Retinal pigment epithelial cell (primary cell): Measurements from ENCODE around the gene DSTYK.
"Not testable (repeated sequence)": the region's sequence is repeated elsewhere in the genome, so short reads cannot be mapped to it uniquely, and the experiment has no call there.

ENCODE experiments used
- DNase-seq: peaks from one replicate; pipeline ENCODE4 v3.0.0-alpha.2; 2010; ENCODE audit warnings: low read depth
- H3K4me3 ChIP-seq: 2 replicates; pipeline ENCODE4 v1.5.1; 2011; ENCODE audit warnings: mild to moderate bottlenecking, low read length, control low read depth, moderate library complexity
- TF ChIP-seq, protein P1 (sequence below): conservative IDR thresholded peaks from 2 replicates; pipeline ENCODE4 v1.5.1; 2011; ENCODE audit warnings: low read depth, low read length, control low read depth, inconsistent platforms

Gene DSTYK

DNA sequence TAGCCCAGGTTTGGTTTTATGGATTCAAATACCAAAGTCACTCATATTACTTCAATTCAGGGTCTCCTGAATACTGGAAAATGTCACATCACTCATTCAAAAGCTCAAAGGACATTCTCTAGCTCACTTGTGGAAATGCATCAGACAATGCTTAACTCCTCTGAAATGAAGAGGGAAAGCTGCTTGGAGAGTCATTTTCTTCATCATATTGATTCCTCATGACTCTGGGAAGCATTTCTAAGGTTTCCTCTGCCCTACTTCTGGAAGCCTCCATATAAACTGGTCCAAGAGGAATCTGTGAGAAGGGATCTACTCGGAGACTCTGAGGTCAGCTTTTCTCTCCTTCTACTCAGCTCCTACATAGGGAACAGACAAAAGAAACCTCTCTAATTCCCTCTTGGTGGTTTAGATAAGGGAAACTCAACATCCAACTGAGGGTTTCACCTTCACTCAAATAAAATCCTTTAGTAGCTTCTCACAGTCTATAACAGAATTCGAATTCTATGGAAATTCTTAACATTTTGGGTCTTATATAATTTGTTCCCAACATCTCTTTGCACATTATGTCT is 53.4 kb downstream of the DSTYK start:
- DNase-seq: no peak
- no peak overlapping the region for H3K4me3 ChIP-seq
- TF ChIP-seq, protein P1, sequence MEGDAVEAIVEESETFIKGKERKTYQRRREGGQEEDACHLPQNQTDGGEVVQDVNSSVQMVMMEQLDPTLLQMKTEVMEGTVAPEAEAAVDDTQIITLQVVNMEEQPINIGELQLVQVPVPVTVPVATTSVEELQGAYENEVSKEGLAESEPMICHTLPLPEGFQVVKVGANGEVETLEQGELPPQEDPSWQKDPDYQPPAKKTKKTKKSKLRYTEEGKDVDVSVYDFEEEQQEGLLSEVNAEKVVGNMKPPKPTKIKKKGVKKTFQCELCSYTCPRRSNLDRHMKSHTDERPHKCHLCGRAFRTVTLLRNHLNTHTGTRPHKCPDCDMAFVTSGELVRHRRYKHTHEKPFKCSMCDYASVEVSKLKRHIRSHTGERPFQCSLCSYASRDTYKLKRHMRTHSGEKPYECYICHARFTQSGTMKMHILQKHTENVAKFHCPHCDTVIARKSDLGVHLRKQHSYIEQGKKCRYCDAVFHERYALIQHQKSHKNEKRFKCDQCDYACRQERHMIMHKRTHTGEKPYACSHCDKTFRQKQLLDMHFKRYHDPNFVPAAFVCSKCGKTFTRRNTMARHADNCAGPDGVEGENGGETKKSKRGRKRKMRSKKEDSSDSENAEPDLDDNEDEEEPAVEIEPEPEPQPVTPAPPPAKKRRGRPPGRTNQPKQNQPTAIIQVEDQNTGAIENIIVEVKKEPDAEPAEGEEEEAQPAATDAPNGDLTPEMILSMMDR: no peak

DNA sequence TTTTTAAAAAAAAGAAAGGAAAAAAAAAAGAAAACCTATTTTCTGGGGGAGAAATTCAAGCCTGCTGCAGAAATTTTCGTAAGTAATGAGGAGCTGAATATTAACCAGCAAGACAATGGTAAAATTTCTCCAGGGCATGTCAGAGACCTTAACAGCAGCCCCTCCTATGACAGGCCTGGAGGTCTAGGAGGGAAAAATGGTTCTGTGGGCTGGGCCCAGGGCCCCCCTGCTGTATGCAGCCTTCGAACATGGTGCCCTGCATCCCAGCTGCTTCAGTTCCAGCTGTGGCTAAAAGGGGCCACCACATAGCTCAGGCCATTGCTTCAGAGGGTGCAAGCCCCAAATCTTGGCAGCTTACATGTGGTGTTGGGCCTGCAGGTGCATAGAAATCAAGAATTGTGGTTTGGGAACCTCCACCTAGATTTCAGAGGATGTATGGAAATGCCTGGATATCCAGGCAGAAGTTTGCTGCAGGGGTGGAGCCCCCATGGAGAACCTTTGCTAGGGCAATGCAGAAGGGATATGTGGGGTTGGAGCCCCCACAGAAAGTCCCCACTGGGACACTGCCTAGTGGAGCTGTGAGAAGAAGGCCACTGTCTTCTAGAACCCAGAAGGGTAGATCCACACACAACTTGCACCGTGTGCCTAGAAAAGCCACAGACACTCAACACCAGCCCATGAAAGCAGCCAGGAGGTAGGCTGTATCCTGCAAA is 55.7 kb downstream of the DSTYK start:
- DNase-seq, H3K4me3 ChIP-seq: not testable (repeated sequence)

DNA sequence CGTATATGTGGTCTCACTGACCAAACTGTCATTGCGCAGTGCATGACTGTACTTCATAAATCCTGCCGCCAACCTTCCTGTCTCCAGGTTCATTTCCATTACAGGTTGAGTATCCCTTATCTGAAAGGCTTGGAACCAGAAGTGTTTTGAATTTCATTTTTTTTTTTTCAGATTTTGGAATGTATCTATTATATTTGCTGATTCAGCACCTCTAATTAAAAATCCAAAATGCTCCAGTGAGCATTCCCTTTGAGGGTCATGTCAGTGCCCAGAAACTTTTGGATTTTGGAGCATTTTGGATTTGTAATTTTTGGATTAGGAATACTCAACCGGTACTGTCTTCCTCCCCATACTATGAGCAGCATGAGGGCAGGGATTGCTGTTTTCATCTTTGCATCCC is 59.0 kb downstream of the DSTYK start:
- TF ChIP-seq, protein P1: no peak
- H3K4me3 ChIP-seq: no peak overlapping the region
- no peak for DNase-seq

DNA sequence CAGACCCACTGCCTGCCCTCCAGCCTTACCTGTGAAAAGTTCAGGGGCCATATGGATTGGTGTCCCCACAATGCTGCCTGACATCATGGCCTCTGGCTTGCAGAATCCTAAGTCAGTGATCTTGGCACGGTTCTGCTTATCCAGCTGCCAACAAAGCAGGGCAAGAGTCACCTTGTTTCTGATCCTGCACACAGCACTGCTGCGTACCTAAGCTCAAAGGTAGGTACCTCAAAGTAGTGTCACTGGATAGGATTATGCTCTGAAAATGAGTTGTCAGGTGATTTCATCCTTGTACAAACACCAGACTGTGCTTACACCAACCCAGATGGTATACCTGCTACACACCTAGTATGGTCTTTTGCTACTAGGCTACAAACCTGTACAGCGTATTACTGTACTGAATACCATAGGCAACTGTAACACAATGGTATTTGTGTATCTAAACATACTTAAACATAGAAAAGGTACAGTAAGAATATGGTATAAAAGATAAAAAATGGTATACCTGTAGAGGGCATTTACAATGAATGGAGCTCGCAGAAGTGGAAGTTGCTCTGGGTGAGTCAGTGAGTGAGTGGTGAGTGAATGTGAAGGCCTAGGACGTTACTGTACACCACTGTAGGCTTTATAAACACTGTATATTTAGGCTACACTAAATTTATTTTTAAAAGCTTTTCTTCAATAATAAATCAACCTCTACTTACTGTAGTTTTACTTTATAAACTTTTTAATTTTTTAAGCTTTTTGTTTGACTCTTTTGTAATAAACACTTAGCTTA is 60.7 kb downstream of the DSTYK start:
- TF ChIP-seq, protein P1: no peak
- H3K4me3 ChIP-seq: no peak overlapping the region
- no peak for DNase-seq

DNA sequence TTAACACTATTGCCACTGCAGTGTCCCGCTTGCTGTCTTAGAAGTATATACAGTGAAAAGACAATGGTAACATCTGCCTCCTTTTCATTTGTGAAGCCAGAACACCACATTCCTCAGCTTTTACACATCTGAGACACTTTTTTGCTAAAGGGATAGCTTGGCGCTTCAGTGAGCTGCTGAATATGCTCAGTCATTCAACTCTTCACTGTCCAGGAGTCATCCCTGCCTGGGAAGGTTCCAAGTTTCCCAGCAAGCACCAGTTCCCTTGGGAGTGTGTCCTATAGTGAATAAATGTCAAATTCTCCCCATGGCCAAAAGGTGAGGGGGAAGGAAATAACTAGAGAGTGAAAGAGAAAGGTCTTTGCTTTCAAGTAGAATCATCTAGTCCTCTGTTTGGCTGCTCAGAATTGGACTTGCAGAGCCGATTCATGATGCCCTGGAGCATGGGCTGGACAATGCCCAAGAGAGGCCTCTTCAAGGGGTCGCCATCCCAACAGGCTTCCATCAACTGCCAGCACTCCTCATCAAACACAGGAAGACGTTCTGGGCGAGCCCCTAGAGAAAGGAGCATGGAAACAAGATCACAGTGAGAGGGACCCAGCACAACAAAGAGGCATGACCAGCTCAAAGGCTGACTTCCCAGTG is 64.2 kb downstream of the DSTYK start:
- TF ChIP-seq, protein P1: no peak
- no peak overlapping the region for H3K4me3 ChIP-seq
- DNase-seq: no peak

DNA sequence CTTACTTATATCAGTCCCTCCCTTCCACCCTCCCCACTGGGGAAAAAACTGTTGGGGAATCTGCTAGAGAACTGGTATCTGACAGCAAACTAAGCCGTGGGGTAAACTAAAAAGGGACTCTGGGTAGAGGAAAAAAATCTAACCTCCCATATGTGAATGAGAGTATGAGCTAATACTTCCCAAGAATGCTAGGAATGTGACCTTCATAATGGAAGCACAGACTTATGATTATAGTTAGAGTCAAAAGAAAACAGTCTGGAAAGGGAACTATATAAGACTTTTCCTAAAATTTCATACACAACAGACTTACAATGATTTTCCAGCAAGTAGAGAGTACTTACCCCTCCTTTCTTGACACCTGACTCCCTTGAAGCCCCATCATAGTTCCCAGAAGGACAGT is 66.8 kb downstream of the DSTYK start:
- no peak overlapping the region for H3K4me3 ChIP-seq
- TF ChIP-seq, protein P1: no peak
- no peak for DNase-seq

DNA sequence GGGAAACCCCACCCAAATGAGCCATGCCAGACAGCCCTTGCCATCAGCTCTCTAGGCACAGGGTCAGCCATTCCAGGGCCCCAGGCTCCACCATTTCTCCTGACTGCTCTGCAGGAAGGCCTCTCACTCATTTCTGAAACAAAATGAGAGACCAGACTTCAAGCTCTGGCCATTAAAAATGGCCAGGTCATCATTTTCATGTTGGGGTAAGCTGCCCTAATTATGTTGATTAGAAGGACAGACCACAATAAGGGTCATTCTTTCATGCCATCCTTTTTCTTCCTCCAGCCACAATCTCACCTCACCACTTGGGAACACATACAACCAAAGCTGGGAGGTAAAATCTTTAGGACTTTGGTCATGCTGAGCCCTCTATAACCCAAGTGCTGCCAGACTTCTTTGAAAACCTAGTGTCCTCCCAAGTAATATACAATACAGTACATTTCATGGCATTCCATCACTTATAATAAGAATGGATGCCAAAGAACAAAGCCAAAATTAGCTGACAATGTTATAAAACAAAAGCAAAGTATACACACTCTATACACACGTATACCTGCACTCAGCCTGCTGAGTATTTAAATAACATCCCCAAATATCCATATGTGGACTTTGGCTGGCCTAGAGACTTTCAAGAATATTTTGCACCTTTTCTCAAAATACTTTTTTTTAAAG is 67.3 kb downstream of the DSTYK start:
- TF ChIP-seq, protein P1: no peak
- no peak for DNase-seq
- H3K4me3 ChIP-seq: no peak overlapping the region
